Measurements from ENCODE around the gene PNO1.

GRCh38 chr2:68214381-68214780, 56.7 kb downstream of the PNO1 start:
- TF ChIP-seq CTCF (IDR thresholded peaks at IDR 0.05) (no peak), JUNB (IDR thresholded peaks at IDR 0.05) (no peak), PBX3 (IDR thresholded peaks at IDR 0.05) (no peak), ESRRA (IDR thresholded peaks at IDR 0.05; ENCODE audit: borderline replicate concordance, low read length) (no peak), EP300 (IDR thresholded peaks at IDR 0.05) (no peak), MAX (IDR thresholded peaks at IDR 0.05) (no peak), REST (IDR thresholded peaks at IDR 0.05) (no peak), RFX5 (IDR thresholded peaks at IDR 0.05) (no peak), POLR2A (IDR thresholded peaks at IDR 0.05; ENCODE audit: low read length) (no peak), BCL3 (IDR thresholded peaks at IDR 0.05) (no peak)

All from A549 (cell line).